HCT116 (cell line): ENCODE measurements around the gene ABLIM1. TPM values are rescaled to one million over a fixed set of nuclear protein-coding genes. Genes with fewer than 3 reads are reported as not detected.

Experiments used
- ATAC-seq: fragments of 200-7000 bp; cut with Tn5 transposase; 2 replicates; pipeline ENCODE4 v1.9.1; 2020; ENCODE audit warnings: mild to moderate bottlenecking, moderate library complexity
- BruUV-seq: library from RNA; stranded (reverse); fragments of 400-500 nt; replicated peaks from 2 replicates; lab custom pipeline; 2021; lab: Mats Ljungman, UMichigan
- CTCF ChIA-PET: fragments of 300-600 bp; sonication (Branson Sonifier 250); formaldehyde crosslinking; loops from one replicate; lab custom pipeline; 2021; ENCODE audit warnings: antibody characterized with exemption; lab: Charles Lee
- POLR2A ChIA-PET: fragments of 300-600, 350-600 bp; sonication (Branson Sonifier 250); formaldehyde crosslinking; loops from one replicate; lab custom pipeline; 2021; ENCODE audit warnings: antibody characterized with exemption; lab: Charles Lee
- RAD21 ChIA-PET, 2 experiments: fragments of 300-600 bp; sonication (Branson Sonifier 250); formaldehyde crosslinking; loops; one replicate each; lab custom pipeline; 2023; ENCODE audit warnings: low total read pairs in 2 of 2; ENCODE audit not compliant: uncharacterized antibody in 2 of 2, unreplicated experiment in 2 of 2, low non-redundant PET in 1 of 2; lab: Charles Lee
- DNase-seq: peaks from one replicate; pipeline ENCODE4 v3.0.0-alpha.2; 2010; ENCODE audit warnings: low read depth, low spot score
- H2AFZ ChIP-seq: fragments of 200-600 bp; shearing (Covaris generic), sonication (generic); 2 replicates; pipeline ENCODE4 v1.6.1; 2017; ENCODE audit warnings: low read depth, mixed run types, mixed read lengths, antibody characterized with exemption, low read length; ENCODE audit not compliant: poor library complexity, severe bottlenecking
- H3K27ac ChIP-seq: 2 replicates; pipeline ENCODE4 v1.5.1; 2012; ENCODE audit warnings: low read depth, low read length
- H3K27me3 ChIP-seq: fragments of 200-600 bp; sonication (generic); 2 replicates; pipeline ENCODE4 v1.6.1; 2016; ENCODE audit warnings: mixed run types, low read length, mixed read lengths; ENCODE audit not compliant: insufficient read depth
- H3K36me3 ChIP-seq, 2 experiments: fragments of 200-500 bp in 1 of 2; fragments of 200-600 bp in 1 of 2; sonication (Bioruptor generic) in 1 of 2; sonication (generic) in 1 of 2; 2 replicates each; pipeline versions ENCODE4 v1.5.1 to v1.6.1; 2014 to 2016; ENCODE audit warnings: low read length in 2 of 2, inconsistent platforms in 1 of 2, mixed read lengths in 1 of 2, mixed run types in 1 of 2; ENCODE audit not compliant: insufficient read depth in 2 of 2, control insufficient read depth in 1 of 2
- H3K4me1 ChIP-seq, 2 experiments: fragments of 200-600 bp in 1 of 2; sonication (generic) in 1 of 2; 2 replicates each; pipeline versions ENCODE4 v1.5.1 to v1.6.1; 2012 to 2017; ENCODE audit warnings: low read length in 2 of 2, inconsistent platforms in 1 of 2, mild to moderate bottlenecking in 1 of 2, mixed read lengths in 1 of 2, mixed run types in 1 of 2, moderate library complexity in 1 of 2; ENCODE audit not compliant: insufficient read depth in 2 of 2, control insufficient read depth in 1 of 2
- H3K4me2 ChIP-seq: fragments of 200-600 bp; sonication (generic); 2 replicates; pipeline ENCODE4 v1.6.1; 2017; ENCODE audit warnings: mixed run types, low read length, mixed read lengths
- H3K4me3 ChIP-seq, 2 experiments: fragments of 200-600 bp in 1 of 2; sonication (generic) in 1 of 2; replicated peaks in 1 of 2; 2 replicates each; pipeline ENCODE4 v1.5.1; 2011 to 2016; ENCODE audit warnings: low read length in 2 of 2, control low read depth in 1 of 2, low read depth in 1 of 2, mild to moderate bottlenecking in 1 of 2, mixed read lengths in 1 of 2, mixed run types in 1 of 2
- H3K79me2 ChIP-seq: fragments of 200-600 bp; sonication (generic); 2 replicates; pipeline ENCODE4 v1.6.1; 2017; ENCODE audit warnings: mild to moderate bottlenecking, mixed run types, low read length, moderate library complexity, mixed read lengths; ENCODE audit not compliant: insufficient read depth
- H3K9ac ChIP-seq: fragments of 200-600 bp; sonication (generic); 2 replicates; pipeline ENCODE4 v1.6.1; 2016; ENCODE audit warnings: low read length, mixed read lengths
- H3K9me2 ChIP-seq: fragments of 200-600 bp; sonication (generic), shearing (Covaris generic); 2 replicates; pipeline ENCODE4 v1.6.1; 2017; ENCODE audit warnings: mixed run types, mild to moderate bottlenecking, moderate library complexity; ENCODE audit not compliant: insufficient read depth
- H3K9me3 ChIP-seq, 2 experiments: fragments of 200-500 bp in 1 of 2; fragments of 200-600 bp in 1 of 2; sonication (Bioruptor generic) in 1 of 2; sonication (generic) in 1 of 2; 2 replicates each; pipeline ENCODE4 v1.6.1; 2014 to 2017; ENCODE audit warnings: low read length in 2 of 2, mixed read lengths in 2 of 2, inconsistent platforms in 1 of 2, low read depth in 1 of 2, mild to moderate bottlenecking in 1 of 2, mixed run types in 1 of 2, moderate library complexity in 1 of 2; ENCODE audit not compliant: control insufficient read depth in 1 of 2, insufficient read depth in 1 of 2
- H4K20me1 ChIP-seq: fragments of 200-600 bp; sonication (generic), shearing (Covaris generic); 2 replicates; pipeline ENCODE4 v1.6.1; 2017; ENCODE audit warnings: mixed run types, mild to moderate bottlenecking, moderate library complexity; ENCODE audit not compliant: insufficient read depth
- CTCF ChIP-seq, 3 experiments: fragments of 200-600 bp in 1 of 3; sonication (generic) in 1 of 3; IDR thresholded peaks in 2 of 3; conservative IDR thresholded peaks in 1 of 3; 2 replicates each; pipeline ENCODE4 v1.5.1; 2012 to 2017; ENCODE audit warnings: low read depth in 2 of 3, low read length in 2 of 3, antibody characterized with exemption in 1 of 3, borderline replicate concordance in 1 of 3, control low read depth in 1 of 3, mild to moderate bottlenecking in 1 of 3, mixed read lengths in 1 of 3, mixed run types in 1 of 3, moderate library complexity in 1 of 3; ENCODE audit not compliant: insufficient read depth in 1 of 3
- REST ChIP-seq: IDR thresholded peaks from 2 replicates; pipeline ENCODE4 v1.6.1; 2012; ENCODE audit warnings: low read depth
- intact Hi-C: fragments of 100-400 bp; cut with micrococcal nuclease; formaldehyde crosslinking; loops from 2 replicates; pipeline ENCODE4 v1.10.0; 2022
- total RNA-seq: library from RNA; stranded (reverse); gene quantifications from one replicate; pipeline ENCODE4 v1.2.1, GENCODE V29; 2021; ENCODE audit not compliant: unreplicated experiment

The ABLIM1 gene
- total RNA-seq, 1 experiment from 2014 or later = 96.2 TPM

- RAD21 ChIA-PET = interaction anchor here in 1 of 2 experiments (1.0 kb wide), 1 partner anchor 84 kb away, joined by 3 read pairs; no protein-coding TSS in a partner anchor
- H3K36me3 ChIP-seq = no peaks in the 10 kb centered on the region
- POLR2A ChIA-PET = no interaction called here
- DNase-seq = no peak
- TF ChIP-seq CTCF (IDR thresholded peaks at IDR 0.05 in 2 of 3, conservative IDR thresholded peaks at IDR 0.05 in 1 of 3; ENCODE audit: borderline replicate concordance in 1 of 3, insufficient read depth in 1 of 3, low read depth in 2 of 3, low read length in 2 of 3) (peak in 2 of 3 experiments; percentile 38 to 43; a peak in 2 of 6 replicates), REST (no peak)
- TF ChIP-seq, all 23 proteins: peak for 1
- Histone ChIP-seq H3K79me2 (no peaks in the 10 kb centered on the region), H3K4me2 (no peak overlapping the region), H3K9ac (no peak overlapping the region), H3K4me3 (no peak overlapping the region), H2AFZ (no peak overlapping the region), H3K9me2 (no peaks in the 10 kb centered on the region), H3K4me1 (peaks cover 9 to 19% of the 10 kb centered on the region in 2 experiments), H3K27me3 (peaks cover 7% of the 10 kb centered on the region; the same call in 1 of the 2 replicates), H3K9me3 (no peaks in the 10 kb centered on the region), H3K27ac (no peak overlapping the region), H4K20me1 (no peaks in the 10 kb centered on the region)
- no peak for ATAC-seq
- intact Hi-C loops = no loop called here
- CTCF ChIA-PET = interaction anchor here (1.3 to 3.1 kb wide), 3 partner anchors 10 to 84 kb away, joined by 6 to 19 read pairs (median 16); no protein-coding TSS in a partner anchor
- no TSS peak for BruUV-seq
Measured at GRCh38 chr10:114387784-114388183, 270.3 kb downstream of the ABLIM1 start.
